IMR-90 (cell line): Measurements from ENCODE around the gene NFKBIZ. TPM values are rescaled to one million over a fixed set of nuclear protein-coding genes. Genes with fewer than 3 reads are reported as not detected.
A peak's percentile ranks its signal among the peaks of the same experiment; 100 is the strongest.

Experiments
- ATAC-seq: fragments of 200-7000 bp; cut with Tn5 transposase; 2 replicates; pipeline ENCODE4 v1.9.1; 2020; ENCODE audit warnings: low read depth, mild to moderate bottlenecking, moderate library complexity
- BruUV-seq: library from RNA; stranded (reverse); fragments of 400-500 nt; replicated peaks from 2 replicates; lab custom pipeline; 2021; lab: Mats Ljungman, UMichigan
- CTCF ChIA-PET: fragments of 300-600 bp; formaldehyde crosslinking; extraction: SDS; loops from one replicate; lab custom pipeline; 2021; ENCODE audit warnings: antibody characterized with exemption; lab: Yijun Ruan, JAX
- POLR2A ChIA-PET: fragments of 300-600 bp; sonication (Branson Sonifier 250); formaldehyde crosslinking; loops from one replicate; lab custom pipeline; 2022; ENCODE audit warnings: antibody characterized with exemption; ENCODE audit not compliant: unreplicated experiment; lab: Charles Lee
- DNase-seq: peaks from one replicate; pipeline ENCODE4 v3.0.0; 2013
- H2AFZ ChIP-seq: replicated peaks from 2 replicates; pipeline ENCODE3; 2013; ENCODE audit warnings: low read length, mild to moderate bottlenecking; ENCODE audit not compliant: poor library complexity
- H2AK5ac ChIP-seq: 2 replicates; pipeline ENCODE4 v1.6.1; 2013; ENCODE audit warnings: low read depth, low read length, inconsistent platforms
- H2AK9ac ChIP-seq: replicated peaks from 2 replicates; pipeline ENCODE3; 2013; ENCODE audit warnings: mild to moderate bottlenecking, low read depth, low read length, moderate library complexity; ENCODE audit not compliant: poor library complexity
- H2BK120ac ChIP-seq: 2 replicates; pipeline ENCODE4 v1.6.1; 2013; ENCODE audit warnings: low read depth, low read length, inconsistent platforms
- H2BK15ac ChIP-seq: 3 replicates; pipeline ENCODE4 v1.6.1; 2013; ENCODE audit warnings: low read depth, low read length, inconsistent platforms
- H2BK20ac ChIP-seq: 2 replicates; pipeline ENCODE4 v1.6.1; 2013; ENCODE audit warnings: low read depth, mild to moderate bottlenecking, inconsistent platforms, low read length, moderate library complexity
- H2BK5ac ChIP-seq: 2 replicates; pipeline ENCODE4 v1.6.1; 2013; ENCODE audit warnings: mild to moderate bottlenecking, low read depth, low read length, inconsistent platforms; ENCODE audit not compliant: poor library complexity, severe bottlenecking
- H3K14ac ChIP-seq: replicated peaks from 2 replicates; pipeline ENCODE4 v1.6.1; 2013; ENCODE audit warnings: low read depth, low read length, inconsistent platforms
- H3K18ac ChIP-seq: 2 replicates; pipeline ENCODE4 v1.6.1; 2013; ENCODE audit warnings: low read depth, low read length, control low read depth
- H3K23ac ChIP-seq: 2 replicates; pipeline ENCODE4 v1.6.1; 2013; ENCODE audit warnings: low read depth, low read length, inconsistent platforms
- H3K27ac ChIP-seq: 2 replicates; pipeline ENCODE4 v1.5.1; 2013; ENCODE audit warnings: mild to moderate bottlenecking, control low read depth, low read length; ENCODE audit not compliant: insufficient read depth
- H3K27me3 ChIP-seq: 2 replicates; pipeline ENCODE4 v1.6.1; 2013; ENCODE audit warnings: low read length; ENCODE audit not compliant: control insufficient read depth, insufficient read depth
- H3K36me3 ChIP-seq: 2 replicates; pipeline ENCODE4 v1.6.1; 2013; ENCODE audit warnings: low read length, mixed read lengths; ENCODE audit not compliant: control insufficient read depth, insufficient read depth
- H3K4ac ChIP-seq: 2 replicates; pipeline ENCODE4 v1.6.1; 2013; ENCODE audit warnings: low read depth, low read length, inconsistent platforms
- H3K4me1 ChIP-seq: 2 replicates; pipeline ENCODE4 v1.6.1; 2013; ENCODE audit warnings: low read length, mixed read lengths; ENCODE audit not compliant: control insufficient read depth, insufficient read depth
- H3K4me2 ChIP-seq: 2 replicates; pipeline ENCODE4 v1.6.1; 2013; ENCODE audit warnings: low read depth, mild to moderate bottlenecking, control low read depth, low read length, moderate library complexity
- H3K4me3 ChIP-seq: 2 replicates; pipeline ENCODE4 v1.5.1; 2013; ENCODE audit warnings: low read depth, mild to moderate bottlenecking, control low read depth, low read length, moderate library complexity; ENCODE audit not compliant: insufficient read depth
- H3K56ac ChIP-seq: 2 replicates; pipeline ENCODE4 v1.6.1; 2013; ENCODE audit warnings: low read length, inconsistent platforms; ENCODE audit not compliant: insufficient read depth; ENCODE audit errors: extremely low read depth
- H3K79me1 ChIP-seq, 2 experiments: 2 replicates each; pipeline ENCODE4 v1.6.1; 2013; ENCODE audit warnings: low read length in 2 of 2, inconsistent platforms in 1 of 2, low read depth in 1 of 2
- H3K9ac ChIP-seq: 2 replicates; pipeline ENCODE4 v1.6.1; 2013; ENCODE audit warnings: low read depth, low read length, control low read depth
- H3K9me1 ChIP-seq: 2 replicates; pipeline ENCODE4 v1.6.1; 2013; ENCODE audit warnings: low read length, inconsistent platforms; ENCODE audit not compliant: insufficient read depth
- H3K9me3 ChIP-seq: 2 replicates; pipeline ENCODE4 v1.6.1; 2013; ENCODE audit warnings: low read length; ENCODE audit not compliant: control insufficient read depth, insufficient read depth
- H4K20me1 ChIP-seq: 2 replicates; pipeline ENCODE4 v1.6.1; 2013; ENCODE audit warnings: low read length, inconsistent platforms; ENCODE audit not compliant: insufficient read depth
- H4K5ac ChIP-seq: 2 replicates; pipeline ENCODE4 v1.6.1; 2013; ENCODE audit warnings: mild to moderate bottlenecking, low read depth, low read length, control low read depth
- H4K8ac ChIP-seq, 2 experiments: 2 replicates each; pipeline ENCODE4 v1.6.1; 2013; ENCODE audit warnings: low read depth in 2 of 2, low read length in 2 of 2, control low read depth in 1 of 2, inconsistent platforms in 1 of 2
- H4K91ac ChIP-seq: 2 replicates; pipeline ENCODE4 v1.6.1; 2013; ENCODE audit warnings: low read depth, low read length, inconsistent platforms; ENCODE audit not compliant: insufficient read depth
- BHLHE40 ChIP-seq: fragments of 150-350 bp; IDR thresholded peaks from 2 replicates; pipeline ENCODE4 v1.6.1; 2016; ENCODE audit warnings: mild to moderate bottlenecking, low read depth, low read length
- CEBPB ChIP-seq: IDR thresholded peaks from 2 replicates; pipeline ENCODE4 v1.6.1; 2012; ENCODE audit warnings: low read depth, low read length, improper control_type of control experiment
- FOS ChIP-seq: fragments of 150-350 bp; IDR thresholded peaks from 2 replicates; pipeline ENCODE4 v1.6.1; 2016; ENCODE audit warnings: low read depth, low read length
- MAFK ChIP-seq: IDR thresholded peaks from 2 replicates; pipeline ENCODE4 v1.6.1; 2012; ENCODE audit warnings: low read depth, low read length, improper control_type of control experiment
- POLR2A ChIP-seq: IDR thresholded peaks from 2 replicates; pipeline ENCODE4 v1.6.1; 2012; ENCODE audit warnings: mild to moderate bottlenecking, low read depth, low read length
- RAD21 ChIP-seq: IDR thresholded peaks from 2 replicates; pipeline ENCODE4 v1.6.1; 2012; ENCODE audit warnings: low read length, improper control_type of control experiment
- RCOR1 ChIP-seq: IDR thresholded peaks from 2 replicates; pipeline ENCODE4 v1.6.1; 2012; ENCODE audit warnings: mild to moderate bottlenecking, low read length, improper control_type of control experiment; ENCODE audit not compliant: insufficient replicate concordance
- SMC3 ChIP-seq: fragments of 150-350 bp; IDR thresholded peaks from 2 replicates; pipeline ENCODE4 v1.6.1; 2016; ENCODE audit warnings: low read depth, mild to moderate bottlenecking, antibody characterized with exemption, low read length, moderate library complexity
- USF2 ChIP-seq: fragments of 150-350 bp; IDR thresholded peaks from 2 replicates; pipeline ENCODE4 v1.6.1; 2017; ENCODE audit warnings: mild to moderate bottlenecking, antibody characterized with exemption, low read length, low read depth
- WGBS, 2 experiments: methylation state at CpG; one replicate each; pipeline versions ENCODE4 v1.1.5 to v1.1.7; 2013; ENCODE audit warnings: missing lambda C conversion rate in 2 of 2; ENCODE audit not compliant: insufficient read length in 1 of 2; ENCODE audit errors: extremely low coverage in 2 of 2; 5-methylcytosine and 5-hydroxymethylcytosine counted together
- dilution Hi-C: fragments of 300-500 bp; cut with HindIII; formaldehyde crosslinking; loops from one replicate; pipeline ENCODE4 v1.14.3; 2018; ENCODE audit warnings: low sequenced_read_pairs; ENCODE audit not compliant: unreplicated experiment
- in situ Hi-C: fragments of 300-500 bp; cut with MboI; formaldehyde crosslinking; loops from 3 replicates; pipeline ENCODE4 v1.14.3; 2019; ENCODE audit warnings: low sequenced_read_pairs, inconsistent platforms, mixed read lengths
- intact Hi-C: fragments of 100-400 bp; cut with micrococcal nuclease; formaldehyde crosslinking; loops from 2 replicates; pipeline ENCODE4 v1.10.0; 2022
- polyA plus RNA-seq, 3 experiments: library from polyadenylated mRNA; depleted of rRNA; stranded (reverse); fragments of >200 nt; gene quantifications; 2 replicates each; pipeline ENCODE4 v1.2.3, GENCODE V29; 2012; ENCODE audit warnings: low replicate concordance in 1 of 3
- total RNA-seq: library from RNA; depleted of rRNA; stranded (reverse); fragments of >200 nt; gene quantifications from 2 replicates; pipeline ENCODE4 v1.2.3, GENCODE V29; 2012
- TF ChIP-seq, protein P1 (sequence below): conservative IDR thresholded peaks from 2 replicates; pipeline ENCODE4 v1.5.1; 2012; ENCODE audit warnings: mild to moderate bottlenecking, low read depth, low read length, improper control_type of control experiment

The NFKBIZ gene
- total and polyA plus RNA-seq, 2 of the 4 experiments (the other 2 are of a cell fraction) = 35.0 to 40.9 TPM

GRCh38 chr3:101902041-101902440 lies 52.7 kb downstream of the NFKBIZ start:
- no peak overlapping the region for H3K23ac ChIP-seq
- peaks cover 7% of the 10 kb centered on the region for H3K4me1 ChIP-seq
- H3K27me3 ChIP-seq = no peaks in the 10 kb centered on the region
- no peak overlapping the region; the same call in 1 of the 2 replicates for H3K14ac ChIP-seq
- peaks cover 0 to 3% of the 10 kb centered on the region in 2 experiments; a peak in 1 of 4 replicates for H3K79me1 ChIP-seq
- no peaks in the 10 kb centered on the region for H4K20me1 ChIP-seq
- H3K4ac ChIP-seq = peak overlapping the region; percentile 57; the same call in 1 of the 2 replicates
- H3K18ac ChIP-seq = peak overlapping the region; percentile 16; the same call in 1 of the 2 replicates
- peaks cover 3% of the 10 kb centered on the region; the same call in 1 of the 2 replicates for H3K9me1 ChIP-seq
- peak overlapping the region; percentile 97 for H2BK5ac ChIP-seq
- no peak overlapping the region for H3K4me2 ChIP-seq
- no peak overlapping the region for H2AK9ac ChIP-seq
- POLR2A ChIA-PET = no interaction called here
- H4K8ac ChIP-seq = peak overlapping the region; percentile 5 to 71; a peak in 3 of 4 replicates
- CTCF ChIA-PET = no interaction called here
- no CpG with 5 or more reads among the region's 1 CpG for WGBS, 2 experiments
- H3K9me3 ChIP-seq = no peaks in the 10 kb centered on the region
- H3K4me3 ChIP-seq = no peak overlapping the region
- in situ Hi-C loops (no loop called here), dilution Hi-C loops (no loop called here), intact Hi-C loops (no loop called here)
- peak overlapping the region; percentile 90; the same call in 1 of the 2 replicates for H2BK120ac ChIP-seq
- peak overlapping the region; percentile 81 for H2AK5ac ChIP-seq
- H4K5ac ChIP-seq = peak overlapping the region; percentile 16; the same call in 1 of the 2 replicates
- H3K56ac ChIP-seq = no peak overlapping the region; the same call in 1 of the 2 replicates
- ATAC-seq = peak; percentile 87
- no peak overlapping the region for H3K9ac ChIP-seq
- H2BK15ac ChIP-seq = peak overlapping the region; percentile 0; the same call in 1 of the 3 replicates
- H4K91ac ChIP-seq = peak overlapping the region; percentile 59
- peak overlapping the region; percentile 87 for H2BK20ac ChIP-seq
- TF ChIP-seq BHLHE40 = 0 out of 2 replicates have a peak, but pooled peaks have one; percentile 43
- peak; percentile 9; the same call in 1 of the 2 replicates for TF ChIP-seq MAFK
- peak; percentile 69 for TF ChIP-seq RCOR1
- peak; percentile 97 for TF ChIP-seq CEBPB
- TF ChIP-seq POLR2A = no peak
- peak; percentile 91 for TF ChIP-seq FOS
- TF ChIP-seq RAD21 = 0 out of 2 replicates have a peak, but pooled peaks have one; percentile 5
- TF ChIP-seq, protein P1, sequence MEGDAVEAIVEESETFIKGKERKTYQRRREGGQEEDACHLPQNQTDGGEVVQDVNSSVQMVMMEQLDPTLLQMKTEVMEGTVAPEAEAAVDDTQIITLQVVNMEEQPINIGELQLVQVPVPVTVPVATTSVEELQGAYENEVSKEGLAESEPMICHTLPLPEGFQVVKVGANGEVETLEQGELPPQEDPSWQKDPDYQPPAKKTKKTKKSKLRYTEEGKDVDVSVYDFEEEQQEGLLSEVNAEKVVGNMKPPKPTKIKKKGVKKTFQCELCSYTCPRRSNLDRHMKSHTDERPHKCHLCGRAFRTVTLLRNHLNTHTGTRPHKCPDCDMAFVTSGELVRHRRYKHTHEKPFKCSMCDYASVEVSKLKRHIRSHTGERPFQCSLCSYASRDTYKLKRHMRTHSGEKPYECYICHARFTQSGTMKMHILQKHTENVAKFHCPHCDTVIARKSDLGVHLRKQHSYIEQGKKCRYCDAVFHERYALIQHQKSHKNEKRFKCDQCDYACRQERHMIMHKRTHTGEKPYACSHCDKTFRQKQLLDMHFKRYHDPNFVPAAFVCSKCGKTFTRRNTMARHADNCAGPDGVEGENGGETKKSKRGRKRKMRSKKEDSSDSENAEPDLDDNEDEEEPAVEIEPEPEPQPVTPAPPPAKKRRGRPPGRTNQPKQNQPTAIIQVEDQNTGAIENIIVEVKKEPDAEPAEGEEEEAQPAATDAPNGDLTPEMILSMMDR = no peak
- TF ChIP-seq USF2 = no peak
- peak; percentile 4; the same call in 1 of the 2 replicates for TF ChIP-seq SMC3
- H3K27ac ChIP-seq = peak overlapping the region; percentile 48
- peak; percentile 99 for DNase-seq
- no peaks in the 10 kb centered on the region for H3K36me3 ChIP-seq
- H2AFZ ChIP-seq = peak overlapping the region; percentile 4
- no TSS peak for BruUV-seq
